ENCODE data around the gene ANKS1B.
"Not testable (repeated sequence)": the region's sequence is repeated elsewhere in the genome, so short reads cannot be mapped to it uniquely, and the experiment has no call there.

Gene ANKS1B

DNA sequence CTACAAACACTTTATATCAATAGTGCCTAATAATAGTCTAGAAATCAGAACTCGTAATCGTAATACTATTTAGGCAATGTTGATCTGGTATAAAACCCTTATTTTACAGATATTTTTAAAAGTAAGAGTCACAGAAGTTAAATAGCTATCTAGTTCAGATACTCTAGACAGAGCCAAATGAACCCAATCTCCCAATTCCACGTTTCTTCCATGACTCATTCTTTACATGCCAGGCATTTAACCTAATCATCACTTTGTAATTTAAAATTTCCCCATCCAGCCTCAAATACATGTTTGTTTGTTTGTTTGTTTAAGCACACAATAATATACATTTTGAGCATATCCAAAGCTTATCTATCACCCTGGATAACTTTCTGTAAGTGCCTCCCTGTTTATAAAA lies 373.6 kb downstream of the ANKS1B start:
- DNase-seq (ENCODE audit: insufficient read length, low spot score): no peak

DNA sequence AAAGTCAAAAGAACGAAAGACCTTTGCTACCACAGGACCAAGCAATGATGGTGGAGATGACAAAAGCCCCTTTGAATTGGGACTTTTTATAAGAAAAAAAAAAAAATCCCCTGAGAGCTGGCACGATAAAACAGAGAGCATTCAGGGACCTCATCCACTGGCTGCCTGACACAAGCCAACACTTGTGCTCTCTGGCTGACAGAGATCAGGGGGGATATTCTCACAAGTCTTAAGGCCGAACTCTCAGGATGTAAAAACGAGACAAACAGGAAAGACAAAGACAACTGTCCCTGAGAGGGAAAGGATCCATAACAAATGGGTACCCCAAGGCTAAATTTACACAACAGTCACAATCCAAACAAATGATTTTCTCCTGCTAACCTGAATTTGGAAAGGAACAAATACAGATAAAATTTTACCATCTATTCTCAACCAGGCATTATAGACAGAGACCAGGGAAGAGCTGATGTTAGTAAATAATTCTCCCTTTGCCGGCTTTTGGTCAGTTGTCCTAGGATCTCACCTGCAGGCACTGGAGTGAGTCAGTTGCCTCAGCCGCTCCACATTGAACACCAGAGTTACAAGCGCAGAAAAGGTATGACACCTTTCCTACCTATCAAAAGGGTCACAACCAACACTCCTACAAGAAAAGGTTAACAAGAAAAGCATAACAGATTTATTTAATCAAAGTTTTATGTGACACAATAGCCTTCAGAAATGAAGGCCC lies 375.1 kb downstream of the ANKS1B start:
- no peak for FAIRE-seq

More for the DNA sequence above, 373.6 kb downstream of the ANKS1B start:
- FAIRE-seq: no peak

DNA sequence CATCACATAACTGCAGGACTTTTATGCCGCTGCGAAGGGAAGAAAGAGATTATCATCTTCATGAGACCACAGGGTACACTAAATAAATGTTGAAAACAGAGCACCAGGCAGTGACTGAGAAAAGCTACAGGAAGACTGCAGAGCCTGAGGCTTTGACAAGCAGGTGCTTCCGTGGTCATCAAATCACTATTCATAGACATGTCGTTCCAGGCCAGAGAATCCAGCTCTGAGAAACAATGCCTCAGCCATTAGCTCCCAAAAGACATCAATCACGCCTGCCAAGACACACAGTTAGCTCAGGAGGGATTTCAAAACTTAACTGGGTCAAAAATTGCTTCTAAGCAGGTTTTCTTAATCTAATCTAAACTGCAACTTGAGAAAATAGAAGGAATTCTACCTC lies 384.3 kb downstream of the ANKS1B start:
- DNase-seq (ENCODE audit: insufficient read length, low spot score) (peak; percentile 5), FAIRE-seq (peak; percentile 84)

More for the DNA sequence above, 375.1 kb downstream of the ANKS1B start:
- no peak for DNase-seq (ENCODE audit: insufficient read length, low spot score)

DNA sequence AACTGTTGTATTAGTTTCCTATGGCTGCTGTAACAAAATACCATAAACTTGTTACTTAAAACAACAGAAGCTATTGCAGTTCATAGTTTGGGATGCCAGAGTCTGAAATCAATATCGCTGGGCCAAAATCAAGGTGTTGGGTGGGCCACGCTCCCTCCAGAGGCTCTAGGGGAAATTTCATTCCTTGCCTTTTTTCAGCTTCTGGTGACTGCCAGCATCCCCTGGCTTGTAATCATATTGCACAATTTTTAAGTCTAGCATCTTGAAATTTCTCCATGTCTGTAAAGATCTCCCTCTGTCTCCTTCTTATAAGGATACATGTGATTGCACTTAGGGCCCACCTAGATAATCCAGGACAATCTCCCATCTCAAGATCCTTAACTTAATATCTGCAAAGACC lies 386.0 kb downstream of the ANKS1B start:
- FAIRE-seq: no peak
- DNase-seq (ENCODE audit: insufficient read length, low spot score): no peak

DNA sequence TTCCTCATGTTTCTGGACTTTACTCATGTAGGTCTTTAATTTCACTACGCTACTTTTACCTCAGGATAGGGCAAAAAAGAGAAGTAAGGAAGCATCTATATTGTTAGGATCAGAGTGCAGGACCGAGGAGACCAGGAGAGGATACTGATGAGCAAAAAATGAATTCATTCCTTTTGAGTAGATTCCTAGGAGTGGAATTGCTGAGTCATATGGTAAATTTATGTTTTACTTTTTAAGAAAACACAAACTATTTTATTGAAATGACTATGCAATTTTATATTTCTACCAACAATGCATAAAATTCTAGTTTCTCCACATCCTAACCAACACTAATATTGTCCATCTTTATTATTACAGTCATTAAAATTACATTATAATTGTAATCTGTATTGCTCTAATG lies 388.0 kb downstream of the ANKS1B start:
- DNase-seq (ENCODE audit: insufficient read length, low spot score) (no peak), FAIRE-seq (no peak)

DNA sequence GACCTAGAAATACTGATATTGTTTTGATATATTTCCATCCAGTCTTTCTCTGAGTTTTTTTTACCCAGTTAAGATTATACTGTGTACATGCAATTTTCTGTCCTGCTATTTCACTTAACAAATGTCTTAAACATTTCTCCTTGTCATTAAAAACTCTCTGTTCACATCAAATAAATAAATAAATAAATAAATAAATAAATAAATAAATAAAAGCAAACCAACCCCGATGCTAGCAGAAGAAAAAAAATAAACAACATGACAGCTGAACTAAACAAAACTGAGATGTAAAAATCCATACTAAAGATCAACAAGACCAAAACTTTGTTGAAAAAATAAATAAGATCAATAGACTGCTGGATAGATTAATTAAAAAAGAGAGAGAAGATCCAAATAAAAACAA lies 407.6 kb downstream of the ANKS1B start:
- not testable (repeated sequence) for FAIRE-seq; DNase-seq (ENCODE audit: insufficient read length, low spot score)

DNA sequence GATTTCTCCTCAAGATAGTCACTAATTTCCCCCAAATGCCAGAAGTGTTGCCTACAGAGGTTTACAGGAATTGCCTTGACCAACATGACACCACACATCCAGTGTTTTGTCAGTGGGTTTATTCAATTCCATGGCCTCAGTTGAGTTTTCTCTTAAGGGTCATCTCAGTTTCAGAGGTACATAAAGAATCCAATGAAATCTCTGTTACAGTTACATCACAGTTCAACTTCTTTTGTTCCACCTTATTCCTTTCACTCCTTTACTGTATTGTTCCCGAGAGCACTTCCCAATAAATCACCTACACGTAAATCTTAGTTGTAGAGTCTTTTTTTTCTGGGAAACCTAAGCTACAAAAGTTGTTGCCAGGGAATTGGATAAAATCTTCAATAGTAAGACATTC lies 410.8 kb downstream of the ANKS1B start:
- DNase-seq (ENCODE audit: insufficient read length, low spot score) (no peak), FAIRE-seq (no peak)

DNA sequence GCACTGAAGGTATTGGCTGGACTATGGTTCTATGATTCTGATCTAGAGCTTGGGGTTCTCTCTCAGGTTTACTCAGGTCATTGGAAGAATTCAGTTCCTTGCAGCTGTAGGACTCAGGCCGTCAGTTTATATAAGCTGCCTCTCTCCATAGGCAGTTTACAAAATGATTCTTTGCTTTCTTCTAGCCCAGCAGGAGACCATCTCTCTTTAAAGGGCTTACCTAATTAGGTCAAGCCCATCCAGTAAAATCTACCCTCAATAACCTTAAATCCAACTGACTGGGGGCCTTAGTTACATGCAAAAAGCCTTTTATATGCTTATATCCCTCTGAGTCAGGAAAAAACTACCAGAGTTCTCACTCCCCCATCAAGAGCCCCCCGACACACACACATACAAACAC lies 417.7 kb downstream of the ANKS1B start:
- FAIRE-seq (no peak), DNase-seq (ENCODE audit: insufficient read length, low spot score) (no peak)

DNA sequence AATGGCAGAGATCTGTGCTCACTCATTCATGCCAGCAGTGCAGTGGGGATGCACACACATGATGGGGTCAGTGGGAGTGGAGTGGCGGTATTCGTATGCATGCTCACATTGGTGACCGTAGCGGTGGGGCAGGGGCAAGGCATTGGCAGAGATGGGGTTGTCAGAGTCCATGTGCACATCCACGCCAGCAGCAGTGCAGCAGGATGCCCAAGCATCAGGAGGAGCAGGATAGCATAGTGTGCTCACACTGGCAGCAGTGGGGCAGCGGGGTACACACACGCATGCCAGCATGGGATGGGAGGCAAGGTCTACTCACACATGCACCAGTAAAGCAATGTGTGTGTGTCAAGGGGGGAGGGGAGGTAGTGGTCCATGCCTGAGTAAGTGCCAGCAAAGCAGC lies 426.6 kb downstream of the ANKS1B start:
- DNase-seq (ENCODE audit: insufficient read length, low spot score) (no peak), FAIRE-seq (no peak)

DNA sequence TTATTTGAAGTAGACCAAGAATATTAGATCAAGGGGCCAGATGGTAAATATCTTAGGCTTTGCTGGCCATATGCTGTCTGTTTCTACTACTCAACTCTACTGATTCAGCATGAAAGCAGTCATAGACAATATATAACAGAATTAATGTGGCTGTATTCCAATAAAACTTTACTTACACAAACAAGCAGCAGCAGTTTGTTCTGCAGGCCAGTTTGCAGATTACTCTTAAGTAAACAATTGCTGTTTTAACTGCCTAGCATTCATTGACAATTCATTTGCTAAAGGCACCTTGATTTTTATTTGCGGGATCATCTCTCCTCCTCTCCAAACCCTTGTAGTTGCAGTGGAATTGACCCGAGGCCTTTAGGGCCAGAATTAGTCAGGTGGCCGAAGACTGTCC lies 431.3 kb downstream of the ANKS1B start:
- no peak for FAIRE-seq
- DNase-seq (ENCODE audit: insufficient read length, low spot score): no peak

DNA sequence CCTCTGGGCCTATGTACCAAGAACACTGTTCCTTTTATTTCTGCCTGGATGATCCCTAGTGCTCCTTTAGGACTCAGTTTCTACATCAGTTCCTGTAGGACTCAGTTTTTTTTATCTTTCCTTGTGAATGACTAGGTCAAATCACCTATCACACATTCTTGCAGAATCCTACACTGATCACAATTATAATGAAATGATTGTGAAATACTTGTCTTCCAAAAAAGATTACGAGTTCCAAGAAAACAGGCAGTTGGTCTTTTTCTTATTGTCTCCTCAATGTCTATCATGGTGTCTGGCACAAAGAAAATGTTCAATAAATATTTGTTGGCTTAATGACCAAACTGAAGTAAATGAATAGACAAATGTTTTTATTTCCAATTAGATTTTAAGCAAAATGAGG lies 432.7 kb downstream of the ANKS1B start:
- DNase-seq (ENCODE audit: insufficient read length, low spot score) (no peak), FAIRE-seq (no peak)

DNA sequence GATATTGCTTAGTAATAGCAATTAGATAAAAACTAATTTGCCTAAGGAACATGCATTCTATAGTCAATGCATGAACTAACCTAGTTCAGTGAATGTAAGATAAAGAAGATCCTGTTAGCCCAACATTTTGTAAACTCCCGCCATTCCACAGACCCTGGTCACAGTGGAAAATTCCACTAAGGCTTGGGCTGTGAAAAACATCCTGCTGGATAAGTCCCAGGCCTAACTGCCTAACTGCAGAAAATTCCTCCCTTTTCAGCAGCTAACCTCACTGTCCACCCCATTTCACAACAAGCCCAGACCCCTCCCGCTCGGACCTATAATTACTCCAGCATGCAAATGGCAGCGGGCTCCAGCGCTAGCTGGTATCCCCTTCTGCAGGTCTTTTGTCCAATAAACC lies 435.1 kb downstream of the ANKS1B start:
- DNase-seq (ENCODE audit: insufficient read length, low spot score) (no peak), FAIRE-seq (no peak)

DNA sequence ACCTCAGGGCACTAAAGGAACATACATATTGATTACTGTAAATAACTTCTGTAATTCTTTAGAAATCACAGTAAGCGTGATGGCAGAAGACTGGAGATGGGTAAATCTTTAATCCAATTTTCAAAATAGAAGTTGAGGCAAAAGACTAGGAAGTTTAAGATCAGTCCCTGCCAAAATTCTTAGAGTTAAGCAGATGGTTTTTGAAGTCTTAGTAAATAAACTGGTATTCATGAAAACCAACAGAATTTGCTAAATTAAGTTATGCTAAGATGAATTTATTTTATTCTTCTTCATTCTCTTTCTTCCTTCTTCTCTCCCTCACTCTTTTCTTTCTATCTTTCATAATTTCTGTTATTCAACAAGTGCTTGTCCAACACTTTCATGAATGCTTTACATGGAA lies 435.5 kb downstream of the ANKS1B start:
- FAIRE-seq (no peak), DNase-seq (ENCODE audit: insufficient read length, low spot score) (no peak)

DNA sequence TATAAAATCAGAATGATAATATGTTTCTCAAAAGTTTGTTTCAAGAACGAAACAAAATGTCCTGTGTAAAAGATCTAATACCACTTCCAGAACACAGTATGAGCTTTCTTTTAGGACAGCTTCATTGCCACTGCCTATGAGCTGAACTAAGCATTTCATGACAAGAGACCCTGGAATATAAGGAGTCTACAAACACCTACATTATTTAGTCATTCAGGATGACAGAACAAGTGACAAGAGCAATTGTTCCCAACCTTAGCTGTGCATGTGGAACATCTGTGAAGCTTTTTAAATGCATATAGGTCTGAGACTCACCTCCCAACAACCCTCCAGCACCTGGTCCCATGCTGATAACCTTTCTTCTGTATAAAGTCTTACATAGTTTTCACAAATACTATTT lies 440.3 kb downstream of the ANKS1B start:
- DNase-seq (ENCODE audit: insufficient read length, low spot score) (no peak), FAIRE-seq (no peak)

DNA sequence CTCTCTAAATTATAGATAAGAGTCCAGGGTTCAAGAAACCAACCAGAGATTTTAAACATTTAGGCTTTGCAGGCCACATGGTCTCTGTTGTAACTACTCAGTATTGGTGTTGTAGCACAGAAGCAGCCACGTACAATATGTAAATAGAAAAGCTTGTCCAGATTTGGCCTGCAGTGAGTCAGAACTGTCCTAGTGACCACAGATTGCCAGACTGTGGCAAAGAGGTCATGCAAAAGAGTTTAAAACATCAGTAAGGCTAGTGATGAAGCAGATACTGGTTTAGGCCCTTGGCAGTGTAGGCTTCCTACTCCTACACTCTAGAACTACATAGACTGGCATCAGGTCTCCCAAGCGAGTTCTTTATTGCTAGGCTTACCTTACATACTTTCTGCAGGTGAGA lies 454.8 kb downstream of the ANKS1B start:
- DNase-seq (ENCODE audit: insufficient read length, low spot score) (peak; percentile 9), FAIRE-seq (peak; percentile 58)

DNA sequence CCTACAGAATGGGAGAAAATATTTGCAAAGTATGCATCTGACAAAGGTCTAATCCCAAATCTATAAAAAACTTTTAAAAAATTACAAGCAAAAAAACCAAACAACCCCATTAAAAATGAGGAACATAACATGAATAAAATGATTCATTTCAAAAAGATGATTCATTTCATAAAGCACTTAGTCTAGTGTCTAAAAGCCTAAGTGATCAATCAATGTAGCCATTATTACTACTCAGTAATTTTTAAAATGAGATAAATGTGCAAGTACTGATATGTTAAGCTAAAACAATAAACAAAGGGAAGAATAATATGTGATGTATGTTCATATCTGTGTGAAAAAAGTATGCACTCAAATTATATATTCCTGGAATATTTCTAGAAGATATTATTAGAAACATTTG lies 456.3 kb downstream of the ANKS1B start:
- no peak for DNase-seq (ENCODE audit: insufficient read length, low spot score)
- FAIRE-seq: no peak

DNA sequence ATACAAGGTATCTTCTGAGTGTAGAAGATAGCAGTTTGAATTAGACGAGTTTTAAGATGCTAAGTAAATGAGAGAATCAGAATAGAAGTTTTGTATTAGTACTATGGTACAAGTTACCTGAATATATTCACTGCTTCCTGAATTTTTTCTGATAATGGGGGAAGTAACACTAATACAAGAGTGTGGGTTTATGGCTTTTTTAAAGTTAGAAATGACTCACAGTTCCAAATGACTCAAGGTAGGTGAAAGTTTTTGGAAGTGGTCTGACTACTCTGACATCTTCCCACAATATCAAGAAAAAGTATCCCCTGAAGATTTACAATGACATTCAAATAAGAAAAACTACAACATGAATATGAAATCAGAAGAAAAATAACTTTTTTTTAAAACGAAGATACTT lies 460.9 kb downstream of the ANKS1B start:
- FAIRE-seq (no peak), DNase-seq (ENCODE audit: insufficient read length, low spot score) (no peak)

DNA sequence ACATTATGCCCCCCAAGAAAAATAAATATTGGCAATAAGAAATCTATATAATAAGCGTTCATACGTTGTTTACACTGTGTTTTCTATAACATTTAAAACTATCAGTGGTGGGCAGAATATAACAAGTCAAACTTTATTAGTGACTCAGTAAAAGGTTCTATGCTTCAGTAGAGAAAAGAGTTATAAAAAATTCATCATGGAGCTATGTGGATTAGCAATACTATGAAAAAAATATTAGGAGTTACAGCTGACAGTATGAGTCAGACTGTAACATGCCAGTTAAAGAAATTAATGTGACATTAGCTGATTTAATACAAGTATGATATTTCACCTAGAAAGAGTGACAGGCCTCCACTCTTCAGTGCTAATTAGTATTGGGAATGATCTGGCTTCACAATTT lies 462.3 kb downstream of the ANKS1B start:
- no peak for DNase-seq (ENCODE audit: insufficient read length, low spot score)
- no peak for FAIRE-seq

DNA sequence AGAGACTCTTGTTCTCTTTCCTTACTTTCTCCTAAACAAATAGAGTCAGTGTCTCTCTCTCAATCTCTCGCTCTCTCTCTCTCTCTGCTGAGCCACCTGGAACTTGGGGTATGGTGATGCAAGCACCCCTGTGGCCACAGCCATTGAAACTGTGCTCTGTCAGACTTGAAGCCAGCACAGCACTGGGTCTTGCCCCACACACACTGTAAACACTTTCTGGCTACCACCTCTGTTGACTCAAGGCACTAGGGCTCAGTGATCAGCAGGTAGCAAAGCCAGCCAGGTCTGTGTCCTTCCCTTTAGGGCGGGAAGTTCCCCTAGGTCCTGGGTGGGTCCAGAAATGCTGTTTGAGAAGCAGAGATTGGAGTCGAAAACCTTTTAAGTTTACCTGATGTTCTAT lies 463.1 kb downstream of the ANKS1B start:
- FAIRE-seq: no peak
- DNase-seq (ENCODE audit: insufficient read length, low spot score): no peak

DNA sequence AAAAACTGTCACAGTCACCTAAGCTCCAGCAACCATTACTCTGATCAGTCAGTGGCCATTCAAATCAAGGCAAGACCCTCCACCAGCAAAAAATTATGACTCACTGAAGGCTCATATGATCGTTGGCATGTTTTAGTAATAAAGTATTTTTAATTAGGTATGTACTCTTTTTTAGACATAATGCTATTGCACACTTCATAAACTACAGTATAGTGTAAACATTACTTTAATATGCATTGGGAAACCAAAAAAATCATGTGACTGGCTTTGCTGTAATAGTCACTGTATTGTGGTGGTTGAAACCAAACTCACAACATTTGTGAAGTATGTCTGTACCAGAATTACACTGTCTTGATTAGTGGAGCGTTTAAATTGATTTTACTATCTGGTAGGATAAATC lies 471.7 kb downstream of the ANKS1B start:
- DNase-seq (ENCODE audit: insufficient read length, low spot score) (no peak), FAIRE-seq (no peak)

DNA sequence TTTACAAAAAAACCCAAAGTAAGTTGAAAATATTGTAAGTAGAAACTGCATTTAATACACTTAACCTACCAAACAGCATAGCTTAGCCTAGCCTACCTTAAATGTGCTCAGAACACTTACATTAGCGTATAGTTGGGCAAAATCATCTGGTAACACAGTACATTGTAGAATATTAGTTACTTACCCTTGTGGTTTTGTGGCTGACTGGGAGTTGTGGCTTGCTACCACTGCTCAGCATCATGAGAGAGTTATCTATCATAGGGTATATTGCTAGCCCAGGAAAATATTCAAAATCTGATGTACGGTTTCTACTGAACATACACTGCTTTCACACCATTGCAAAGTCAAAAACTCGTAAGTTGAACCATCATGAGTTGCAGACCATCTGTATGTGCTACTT lies 478.9 kb downstream of the ANKS1B start:
- no peak for DNase-seq (ENCODE audit: insufficient read length, low spot score)

DNA sequence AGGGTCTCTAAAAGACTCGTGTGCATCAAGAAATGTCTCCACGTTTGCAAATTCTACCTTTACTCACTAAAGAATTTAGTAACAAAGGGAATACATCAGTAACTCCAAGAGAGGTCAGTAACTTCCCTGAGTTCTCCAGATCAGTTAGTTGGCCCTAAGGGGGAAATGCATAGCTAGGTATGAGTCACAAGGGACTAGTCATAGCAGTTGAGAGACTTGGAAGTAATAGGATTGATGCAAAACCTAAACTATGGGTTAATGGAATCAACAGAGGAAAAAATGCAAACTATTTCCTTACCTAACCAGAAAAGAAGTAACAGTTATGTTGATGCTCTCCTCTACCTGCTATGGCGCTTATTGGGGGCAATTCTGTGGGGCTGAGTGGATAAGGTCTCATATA lies 486.0 kb downstream of the ANKS1B start:
- FAIRE-seq: no peak
- no peak for DNase-seq (ENCODE audit: insufficient read length, low spot score)

More for the DNA sequence above, 478.9 kb downstream of the ANKS1B start:
- FAIRE-seq: no peak

DNA sequence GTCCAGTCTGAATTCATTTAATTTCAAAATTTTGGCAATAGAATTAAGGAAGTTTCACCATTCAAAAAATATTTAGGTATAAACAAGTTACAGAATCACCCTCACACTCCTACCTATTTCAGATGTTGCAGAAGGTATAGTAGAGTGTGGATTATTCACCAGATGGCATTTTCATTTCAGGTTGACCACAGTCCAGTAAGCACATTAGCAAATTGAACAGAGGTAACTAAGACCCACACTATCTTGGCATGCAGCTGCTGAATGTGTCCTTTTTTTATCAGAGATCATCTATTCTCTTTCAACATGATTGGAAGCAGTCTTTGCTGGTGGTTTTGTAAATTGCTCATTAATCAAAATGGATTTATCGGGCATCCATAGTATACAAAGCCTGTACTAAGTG lies 488.9 kb downstream of the ANKS1B start:
- FAIRE-seq: no peak

More for the DNA sequence above, 488.9 kb downstream of the ANKS1B start:
- DNase-seq (ENCODE audit: insufficient read length, low spot score): no peak
